GM20431 (cell line): Measurements from ENCODE around the gene BPIFB2.

Experiments used
- in situ Hi-C: fragments of 300-500 bp; cut with MseI, MboI; formaldehyde crosslinking; loops from one replicate; pipeline ENCODE4 v1.15.0; 2020; ENCODE audit warnings: low sequenced_read_pairs; ENCODE audit not compliant: unreplicated experiment

The BPIFB2 gene

GRCh38 chr20:33062105-33062824, 54.8 kb downstream of the BPIFB2 start:
- in situ Hi-C loops: no loop called here

GRCh38 chr20:33062825-33063149, 55.3 kb downstream of the BPIFB2 start:
- in situ Hi-C loops: no loop called here

- in situ Hi-C loops: no loop called here
These were observed 55.8 kb downstream of the BPIFB2 start for GRCh38 chr20:33063271-33063670.

GRCh38 chr20:33064572-33065287, 57.2 kb downstream of the BPIFB2 start:
- in situ Hi-C loops: no loop called here

- in situ Hi-C loops: no loop called here
These were observed 58.3 kb downstream of the BPIFB2 start for GRCh38 chr20:33065785-33066184.

GRCh38 chr20:33067806-33068205, 60.3 kb downstream of the BPIFB2 start:
- in situ Hi-C loops: no loop called here

GRCh38 chr20:33068251-33068939, 60.9 kb downstream of the BPIFB2 start:
- in situ Hi-C loops: no loop called here

- in situ Hi-C loops: loop anchor here (10.0 kb wide), 1 partner anchor 165 kb away; no protein-coding TSS in a partner anchor
These were observed 62.2 kb downstream of the BPIFB2 start for GRCh38 chr20:33069673-33070072.

- in situ Hi-C loops: loop anchor here (10.0 kb wide), 1 partner anchor 166 kb away; no protein-coding TSS in a partner anchor
These were observed 62.9 kb downstream of the BPIFB2 start for GRCh38 chr20:33070111-33071053.

GRCh38 chr20:33071198-33071597, 63.7 kb downstream of the BPIFB2 start:
- in situ Hi-C loops: loop anchor here (10.0 kb wide), 1 partner anchor 166 kb away; no protein-coding TSS in a partner anchor

- in situ Hi-C loops: loop anchor here (10.0 kb wide), 1 partner anchor 168 kb away; no protein-coding TSS in a partner anchor
These were observed 64.9 kb downstream of the BPIFB2 start for GRCh38 chr20:33072362-33072761.

- in situ Hi-C loops: loop anchor here (10.0 kb wide), 1 partner anchor 168 kb away; no protein-coding TSS in a partner anchor
These were observed 65.3 kb downstream of the BPIFB2 start for GRCh38 chr20:33072813-33073212.
